OCI-LY1 (cell line): ENCODE measurements around the gene CDHR5.

Source experiments
- H2AFZ ChIP-seq: fragments of 200-600 bp; sonication (generic), shearing (Covaris generic); 2 replicates; pipeline ENCODE4 v1.6.0; 2014; ENCODE audit warnings: antibody characterized with exemption, mild to moderate bottlenecking, low read length
- H3F3A ChIP-seq: fragments of 200-600 bp; sonication (generic), shearing (Covaris generic); 2 replicates; pipeline ENCODE4 v1.6.0; 2014; ENCODE audit warnings: mild to moderate bottlenecking, antibody characterized with exemption, low read length, moderate library complexity; ENCODE audit not compliant: insufficient read depth
- H3K27ac ChIP-seq: fragments of 200-600 bp; sonication (generic); 2 replicates; pipeline ENCODE4 v1.5.1; 2014; ENCODE audit warnings: low read length, mixed run types, mild to moderate bottlenecking, low read depth; ENCODE audit not compliant: poor library complexity, severe bottlenecking
- H3K27me3 ChIP-seq: fragments of 200-600 bp; sonication (generic); 2 replicates; pipeline ENCODE4 v1.6.0; 2014; ENCODE audit warnings: antibody characterized with exemption, mild to moderate bottlenecking, low read length, moderate library complexity; ENCODE audit not compliant: insufficient read depth
- H3K36me3 ChIP-seq: fragments of 200-600 bp; sonication (generic); 2 replicates; pipeline ENCODE4 v1.6.1; 2014; ENCODE audit warnings: mild to moderate bottlenecking, antibody characterized with exemption, low read length, moderate library complexity, mixed read lengths; ENCODE audit not compliant: insufficient read depth
- H3K4me1 ChIP-seq: fragments of 200-600 bp; sonication (generic); 2 replicates; pipeline ENCODE4 v1.5.1; 2014; ENCODE audit warnings: mild to moderate bottlenecking, low read length, moderate library complexity; ENCODE audit not compliant: insufficient read depth, severe bottlenecking
- H3K4me2 ChIP-seq: fragments of 200-600 bp; sonication (generic), shearing (Covaris generic); 2 replicates; pipeline ENCODE4 v1.6.1; 2014; ENCODE audit warnings: low read length
- H3K4me3 ChIP-seq: fragments of 200-600 bp; sonication (generic); 2 replicates; pipeline ENCODE4 v1.5.1; 2014; ENCODE audit warnings: low read length, low read depth, mild to moderate bottlenecking, mixed read lengths; ENCODE audit not compliant: poor library complexity, severe bottlenecking
- H3K79me2 ChIP-seq: fragments of 200-600 bp; shearing (Covaris generic); 2 replicates; pipeline ENCODE4 v1.6.1; 2016; ENCODE audit warnings: mixed run types, low read length, mixed read lengths; ENCODE audit not compliant: insufficient read depth
- H3K9ac ChIP-seq: fragments of 200-600 bp; sonication (generic), shearing (Covaris generic); 2 replicates; pipeline ENCODE4 v1.6.1; 2014; ENCODE audit warnings: mild to moderate bottlenecking, low read length, mixed read lengths
- H3K9me2 ChIP-seq: fragments of 200-600 bp; sonication (generic), shearing (Covaris generic); 2 replicates; pipeline ENCODE4 v1.6.1; 2014; ENCODE audit warnings: low read depth, mild to moderate bottlenecking, low read length, mixed read lengths
- H3K9me3 ChIP-seq: fragments of 200-600 bp; shearing (Covaris generic); 2 replicates; pipeline ENCODE4 v1.6.1; 2014; ENCODE audit warnings: low read length, mixed read lengths
- H4K20me1 ChIP-seq: fragments of 200-600 bp; sonication (generic), shearing (Covaris generic); 2 replicates; pipeline ENCODE4 v1.6.0; 2016; ENCODE audit warnings: mild to moderate bottlenecking, low read length; ENCODE audit not compliant: insufficient read depth
- CTCF ChIP-seq: fragments of 200-600 bp; sonication (generic), shearing (Covaris generic); IDR thresholded peaks from 2 replicates; pipeline ENCODE4 v1.5.1; 2017; ENCODE audit warnings: mild to moderate bottlenecking, antibody characterized with exemption, low read length, moderate library complexity, mixed read lengths
- EZH2 ChIP-seq: fragments of 200-600 bp; sonication (generic), shearing (Covaris generic); IDR thresholded peaks from 2 replicates; pipeline ENCODE4 v1.8.0; 2017; ENCODE audit warnings: borderline replicate concordance, mixed run types, mild to moderate bottlenecking, antibody characterized with exemption, low read length, moderate library complexity, mixed read lengths

The CDHR5 gene

GRCh38 chr11:567629-568292, 57.0 kb downstream of the CDHR5 start:
- Histone ChIP-seq H2AFZ (no peak overlapping the region), H3K4me1 (peaks cover 25% of the 10 kb centered on the region), H3K36me3 (no peaks in the 10 kb centered on the region; the same call in 1 of the 2 replicates)

GRCh38 chr11:567011-567628, 57.6 kb downstream of the CDHR5 start:
- Histone ChIP-seq H3K27me3 (peaks cover 5% of the 10 kb centered on the region; the same call in 1 of the 2 replicates), H3K79me2 (no peaks in the 10 kb centered on the region), H2AFZ (no peak overlapping the region), H4K20me1 (no peaks in the 10 kb centered on the region), H3K4me1 (peaks cover 25% of the 10 kb centered on the region), H3K4me3 (peak overlapping the region; percentile 74), H3K9ac (peak overlapping the region; percentile 79; the same call in 1 of the 2 replicates), H3K9me3 (no peaks in the 10 kb centered on the region), H3K27ac (no peak overlapping the region), H3F3A (no peaks in the 10 kb centered on the region), H3K4me2 (peak overlapping the region; percentile 88), H3K36me3 (no peaks in the 10 kb centered on the region; the same call in 1 of the 2 replicates), H3K9me2 (no peaks in the 10 kb centered on the region)
- no peak for TF ChIP-seq EZH2
- no peak for TF ChIP-seq CTCF

More at GRCh38 chr11:567629-568292, 57.0 kb downstream of the CDHR5 start:
- H3K79me2 ChIP-seq: no peaks in the 10 kb centered on the region
- H3K9me3 ChIP-seq: no peaks in the 10 kb centered on the region
- no peaks in the 10 kb centered on the region for H3K9me2 ChIP-seq
- H3K27ac ChIP-seq: no peak overlapping the region
- peak overlapping the region; percentile 74 for H3K4me3 ChIP-seq
- H3K4me2 ChIP-seq: peak overlapping the region; percentile 88
- H3K27me3 ChIP-seq: peaks cover 5% of the 10 kb centered on the region; the same call in 1 of the 2 replicates
- H3F3A ChIP-seq: no peaks in the 10 kb centered on the region
- H4K20me1 ChIP-seq: no peaks in the 10 kb centered on the region
- H3K9ac ChIP-seq: peak overlapping the region; percentile 79
- TF ChIP-seq CTCF (no peak), EZH2 (no peak)
